PC-9 (cell line): ENCODE measurements around the gene CCDC106. TPM values are rescaled to one million over a fixed set of nuclear protein-coding genes. Genes with fewer than 3 reads are reported as not detected.

Source experiments
- BruUV-seq: library from RNA; stranded (reverse); fragments of 400-500 nt; replicated peaks from 2 replicates; lab custom pipeline; 2021; lab: Mats Ljungman, UMichigan
- CTCF ChIA-PET: fragments of 300-600 bp; sonication (Branson Sonifier 250); formaldehyde crosslinking; loops from one replicate; lab custom pipeline; 2022; ENCODE audit warnings: antibody characterized with exemption; lab: Charles Lee
- POLR2A ChIA-PET: fragments of 300-600 bp; sonication (Branson Sonifier 250); formaldehyde crosslinking; loops from one replicate; lab custom pipeline; 2022; ENCODE audit warnings: antibody characterized with exemption; ENCODE audit not compliant: unreplicated experiment; lab: Charles Lee
- DNase-seq, 2 experiments: peaks; one replicate each; pipeline versions ENCODE4 v3.0.0 to v3.0.0-alpha.2; 2015 to 2022; ENCODE audit warnings: mixed read lengths in 1 of 2
- H2AFZ ChIP-seq: fragments of 200-600 bp; sonication (generic); 2 replicates; pipeline ENCODE4 v1.8.1; 2017; ENCODE audit warnings: antibody characterized with exemption
- H3F3A ChIP-seq: fragments of 200-600 bp; sonication (generic); 2 replicates; pipeline ENCODE4 v1.8.1; 2017; ENCODE audit warnings: antibody characterized with exemption, mild to moderate bottlenecking, low read depth; ENCODE audit not compliant: insufficient read depth
- H3K27ac ChIP-seq: fragments of 200-600 bp; sonication (generic); 2 replicates; pipeline ENCODE4 v1.6.1; 2016; ENCODE audit warnings: mixed run types
- H3K27me3 ChIP-seq: fragments of 200-600 bp; sonication (generic); 2 replicates; pipeline ENCODE4 v1.6.1; 2016; ENCODE audit warnings: low read depth, mixed run types; ENCODE audit not compliant: insufficient read depth
- H3K36me3 ChIP-seq: fragments of 200-600 bp; sonication (generic); 2 replicates; pipeline ENCODE4 v1.6.1; 2016; ENCODE audit warnings: low read depth, mixed run types
- H3K4me1 ChIP-seq: fragments of 200-600 bp; sonication (generic); replicated peaks from 2 replicates; pipeline ENCODE4 v1.6.1; 2016; ENCODE audit warnings: mixed run types; ENCODE audit not compliant: insufficient read depth
- H3K4me2 ChIP-seq: fragments of 200-600 bp; sonication (generic); 2 replicates; pipeline ENCODE4 v1.6.1; 2017; ENCODE audit warnings: mixed run types
- H3K4me3 ChIP-seq: fragments of 200-600 bp; sonication (generic); 2 replicates; pipeline ENCODE4 v1.6.1; 2016; ENCODE audit warnings: mixed run types
- H3K79me2 ChIP-seq: fragments of 200-600 bp; sonication (generic); 2 replicates; pipeline ENCODE4 v1.6.1; 2017; ENCODE audit warnings: low read depth, mixed run types
- H3K9me2 ChIP-seq: fragments of 200-600 bp; sonication (generic); 2 replicates; pipeline ENCODE4 v1.8.1; 2017; ENCODE audit warnings: mild to moderate bottlenecking; ENCODE audit not compliant: insufficient read depth
- H3K9me3 ChIP-seq: fragments of 200-600 bp; sonication (generic); 2 replicates; pipeline ENCODE4 v1.8.1; 2016; ENCODE audit warnings: low read depth; ENCODE audit not compliant: insufficient read depth
- H4K20me1 ChIP-seq: fragments of 200-600 bp; sonication (generic); 2 replicates; pipeline ENCODE4 v1.8.1; 2017; ENCODE audit not compliant: insufficient read depth
- EZH2 ChIP-seq: fragments of 200-600 bp; sonication (generic); IDR thresholded peaks from 2 replicates; pipeline ENCODE4 v1.8.0; 2017; ENCODE audit warnings: antibody characterized with exemption, low read depth
- intact Hi-C: fragments of 100-400 bp; cut with micrococcal nuclease; formaldehyde crosslinking; loops from one replicate; pipeline ENCODE4 v1.10.0; 2022; ENCODE audit not compliant: unreplicated experiment
- total RNA-seq: library from RNA; stranded (reverse); gene quantifications from 2 replicates; pipeline ENCODE4 v1.2.3, GENCODE V29; 2021
- TF ChIP-seq, protein P1 (sequence below): fragments of 200-600 bp; sonication (generic); conservative IDR thresholded peaks from 2 replicates; pipeline ENCODE4 v1.6.1; 2017; ENCODE audit warnings: mixed run types, antibody characterized with exemption, mild to moderate bottlenecking, moderate library complexity

The CCDC106 gene
- total RNA-seq, 1 experiment from 2014 or later: 3.2 TPM

DNA sequence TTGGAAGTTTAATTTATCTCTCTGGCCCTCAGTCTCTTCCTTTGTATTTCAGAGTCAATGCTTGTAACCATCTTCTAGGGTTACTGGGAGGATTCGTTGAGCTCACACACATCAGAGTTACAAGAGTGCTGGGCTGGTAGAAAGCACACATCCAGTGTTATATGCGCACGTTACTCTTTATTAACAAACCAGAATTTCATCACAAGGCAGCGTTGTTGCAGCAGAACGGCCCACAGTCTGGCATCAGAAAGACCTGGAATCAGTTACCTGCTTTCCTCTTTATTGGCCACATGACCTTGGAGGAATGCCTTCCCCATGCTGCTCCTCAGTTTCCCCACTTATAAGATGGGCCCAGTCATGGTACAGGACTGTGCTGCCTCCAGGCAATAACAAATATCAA lies 38.7 kb upstream of the CCDC106 start:
- intact Hi-C loops: no loop called here
- no TSS peak for BruUV-seq

DNA sequence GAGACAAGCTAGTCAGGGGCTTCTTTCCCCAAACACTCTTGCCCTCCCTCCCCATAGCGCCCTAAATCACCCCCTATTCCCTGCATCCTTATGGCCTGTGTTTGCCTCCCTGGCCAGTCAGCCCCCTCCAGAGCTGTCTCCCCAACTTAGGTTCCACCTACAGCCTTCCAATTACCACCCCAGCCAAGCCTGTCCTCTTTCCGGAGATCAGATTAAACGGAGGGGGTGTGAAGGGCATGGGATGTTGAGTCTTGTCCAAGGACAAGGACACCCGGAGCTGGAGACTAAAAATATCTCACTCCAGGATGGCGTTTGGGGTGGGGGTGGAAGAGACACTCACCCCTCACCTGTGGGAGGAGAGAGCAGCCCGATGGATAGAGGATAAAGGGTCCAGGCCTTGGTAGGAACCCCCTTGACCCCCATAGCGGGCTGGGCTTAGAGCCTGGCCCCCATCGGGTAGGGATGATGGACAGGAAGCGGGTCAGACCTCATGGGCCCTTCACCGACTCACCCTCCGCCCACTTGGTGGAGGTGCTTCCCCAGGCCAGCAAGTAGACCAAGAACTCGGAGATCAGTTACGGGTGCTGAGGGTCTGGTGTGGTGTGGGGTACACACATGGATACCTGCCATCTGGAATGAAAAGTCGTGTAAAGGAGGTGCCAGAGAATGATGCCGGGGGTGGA lies 36.6 kb upstream of the CCDC106 start:
- POLR2A ChIA-PET: no interaction called here
- no TSS peak for BruUV-seq

More for the DNA sequence above, 38.7 kb upstream of the CCDC106 start:
- Histone ChIP-seq H4K20me1 (peaks cover 50% of the 10 kb centered on the region), H3K4me2 (no peak overlapping the region), H3K9me2 (no peaks in the 10 kb centered on the region), H3K27ac (no peak overlapping the region), H3K36me3 (peaks cover 12% of the 10 kb centered on the region; the same call in 1 of the 2 replicates), H3K79me2 (peaks cover 40% of the 10 kb centered on the region), H2AFZ (no peak overlapping the region), H3K4me1 (peaks cover 10% of the 10 kb centered on the region), H3K27me3 (no peaks in the 10 kb centered on the region), H3K4me3 (no peak overlapping the region), H3F3A (peaks cover 36% of the 10 kb centered on the region), H3K9me3 (no peaks in the 10 kb centered on the region)
- DNase-seq: peak in 1 of 2 experiments; percentile 20
- CTCF ChIA-PET: interaction anchor here (0.6 kb wide), 1 partner anchor 15 kb away, joined by 13 read pairs; the partner anchor contains the start of gene ZNF784
- TF ChIP-seq EZH2: no peak
- TF ChIP-seq, protein P1, sequence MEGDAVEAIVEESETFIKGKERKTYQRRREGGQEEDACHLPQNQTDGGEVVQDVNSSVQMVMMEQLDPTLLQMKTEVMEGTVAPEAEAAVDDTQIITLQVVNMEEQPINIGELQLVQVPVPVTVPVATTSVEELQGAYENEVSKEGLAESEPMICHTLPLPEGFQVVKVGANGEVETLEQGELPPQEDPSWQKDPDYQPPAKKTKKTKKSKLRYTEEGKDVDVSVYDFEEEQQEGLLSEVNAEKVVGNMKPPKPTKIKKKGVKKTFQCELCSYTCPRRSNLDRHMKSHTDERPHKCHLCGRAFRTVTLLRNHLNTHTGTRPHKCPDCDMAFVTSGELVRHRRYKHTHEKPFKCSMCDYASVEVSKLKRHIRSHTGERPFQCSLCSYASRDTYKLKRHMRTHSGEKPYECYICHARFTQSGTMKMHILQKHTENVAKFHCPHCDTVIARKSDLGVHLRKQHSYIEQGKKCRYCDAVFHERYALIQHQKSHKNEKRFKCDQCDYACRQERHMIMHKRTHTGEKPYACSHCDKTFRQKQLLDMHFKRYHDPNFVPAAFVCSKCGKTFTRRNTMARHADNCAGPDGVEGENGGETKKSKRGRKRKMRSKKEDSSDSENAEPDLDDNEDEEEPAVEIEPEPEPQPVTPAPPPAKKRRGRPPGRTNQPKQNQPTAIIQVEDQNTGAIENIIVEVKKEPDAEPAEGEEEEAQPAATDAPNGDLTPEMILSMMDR: no peak
- POLR2A ChIA-PET: no interaction called here

GRCh38 chr19:55611983-55612645 lies 35.9 kb upstream of the CCDC106 start:
- H3K9me3 ChIP-seq: no peaks in the 10 kb centered on the region
- H3K27ac ChIP-seq: no peak overlapping the region
- no peaks in the 10 kb centered on the region for H3K9me2 ChIP-seq
- no peak overlapping the region for H3K4me2 ChIP-seq
- no peak overlapping the region for H3K4me3 ChIP-seq
- no peaks in the 10 kb centered on the region; the same call in 1 of the 2 replicates for H3K4me1 ChIP-seq
- no TSS peak for BruUV-seq
- peak in 1 of 2 experiments; percentile 33 for DNase-seq
- CTCF ChIA-PET: no interaction called here
- TF ChIP-seq, protein P1: no peak
- no peak for TF ChIP-seq EZH2
- peaks cover 25% of the 10 kb centered on the region; the same call in 1 of the 2 replicates for H3F3A ChIP-seq
- peaks cover 27% of the 10 kb centered on the region for H3K79me2 ChIP-seq
- H2AFZ ChIP-seq: no peak overlapping the region
- POLR2A ChIA-PET: no interaction called here
- intact Hi-C loops: no loop called here
- peaks cover 12% of the 10 kb centered on the region; the same call in 1 of the 2 replicates for H3K36me3 ChIP-seq
- no peaks in the 10 kb centered on the region for H3K27me3 ChIP-seq
- peaks cover 43% of the 10 kb centered on the region for H4K20me1 ChIP-seq

More for the DNA sequence above, 36.6 kb upstream of the CCDC106 start:
- Histone ChIP-seq H3F3A (peaks cover 25% of the 10 kb centered on the region; the same call in 1 of the 2 replicates), H3K9me3 (no peaks in the 10 kb centered on the region), H3K4me3 (no peak overlapping the region), H2AFZ (no peak overlapping the region), H3K27me3 (no peaks in the 10 kb centered on the region), H4K20me1 (peaks cover 49% of the 10 kb centered on the region), H3K79me2 (peaks cover 34% of the 10 kb centered on the region), H3K36me3 (peaks cover 12% of the 10 kb centered on the region; the same call in 1 of the 2 replicates), H3K4me2 (no peak overlapping the region), H3K27ac (no peak overlapping the region), H3K9me2 (no peaks in the 10 kb centered on the region), H3K4me1 (peaks cover 6% of the 10 kb centered on the region)
- CTCF ChIA-PET: interaction anchor here (0.6 kb wide), 1 partner anchor 143 kb away, joined by 3 read pairs; no protein-coding TSS in a partner anchor
- intact Hi-C loops: no loop called here
- TF ChIP-seq, protein P1: no peak
- TF ChIP-seq EZH2: no peak
- DNase-seq: no peak
